Astrocyte (in vitro differentiated cells and primary cell): ENCODE measurements around the gene CORO2B. TPM values are rescaled to one million over a fixed set of nuclear protein-coding genes. Genes with fewer than 3 reads are reported as not detected.

Experiments used
- DNase-seq: peaks from one replicate; pipeline ENCODE4 v3.0.0-alpha.2; 2010; ENCODE audit warnings: low read depth
- FAIRE-seq: peaks from 2 replicates; lab custom pipeline; 2011; peaks lifted over from hg19 to GRCh38; lab: Jason Lieb, UNC
- H2AFZ ChIP-seq: 2 replicates; pipeline ENCODE4 v1.6.0; 2012; ENCODE audit warnings: low read depth, low read length, inconsistent platforms
- H3K27ac ChIP-seq: 2 replicates; pipeline ENCODE4 v1.5.1; 2011; ENCODE audit warnings: low read depth, low read length, inconsistent platforms
- H3K27me3 ChIP-seq: 2 replicates; pipeline ENCODE4 v1.6.0; 2011; ENCODE audit warnings: low read length, inconsistent platforms; ENCODE audit not compliant: insufficient read depth
- H3K36me3 ChIP-seq: 2 replicates; pipeline ENCODE4 v1.5.1; 2011; ENCODE audit warnings: low read length, inconsistent platforms; ENCODE audit not compliant: insufficient read depth
- H3K4me1 ChIP-seq: 2 replicates; pipeline ENCODE4 v1.5.1; 2011; ENCODE audit warnings: low read length, inconsistent platforms; ENCODE audit not compliant: insufficient read depth
- H3K4me2 ChIP-seq: 2 replicates; pipeline ENCODE4 v1.6.0; 2012; ENCODE audit warnings: low read length, inconsistent platforms
- H3K4me3 ChIP-seq: 2 replicates; pipeline ENCODE4 v1.5.1; 2011; ENCODE audit warnings: low read depth, mild to moderate bottlenecking, low read length, inconsistent platforms; ENCODE audit not compliant: insufficient read depth
- H3K79me2 ChIP-seq: 2 replicates; pipeline ENCODE4 v1.6.0; 2012; ENCODE audit warnings: mild to moderate bottlenecking, low read length, inconsistent platforms; ENCODE audit not compliant: insufficient read depth
- H3K9ac ChIP-seq: 2 replicates; pipeline ENCODE4 v1.6.0; 2012; ENCODE audit warnings: mild to moderate bottlenecking, low read length, inconsistent platforms
- H3K9me3 ChIP-seq: 2 replicates; pipeline ENCODE4 v1.5.1; 2012; ENCODE audit warnings: low read depth, mild to moderate bottlenecking, low read length, inconsistent platforms; ENCODE audit not compliant: insufficient read depth
- H4K20me1 ChIP-seq: 2 replicates; pipeline ENCODE4 v1.6.0; 2012; ENCODE audit warnings: low read length, inconsistent platforms; ENCODE audit not compliant: insufficient read depth
- H3K27ac Mint-ChIP-seq: one replicate; pipeline ENCODE4 v1.8.0; 2021; ENCODE audit warnings: mild to moderate bottlenecking, mixed read lengths; ENCODE audit not compliant: unreplicated experiment
- H3K27me3 Mint-ChIP-seq: one replicate; pipeline ENCODE4 v1.8.0; 2021; ENCODE audit warnings: low read depth, mixed read lengths; ENCODE audit not compliant: unreplicated experiment
- H3K36me3 Mint-ChIP-seq: one replicate; pipeline ENCODE4 v1.8.0; 2021; ENCODE audit warnings: low read depth, mixed read lengths; ENCODE audit not compliant: unreplicated experiment
- H3K4me1 Mint-ChIP-seq: one replicate; pipeline ENCODE4 v1.8.0; 2021; ENCODE audit warnings: low read depth, mixed read lengths; ENCODE audit not compliant: unreplicated experiment
- H3K4me3 Mint-ChIP-seq: one replicate; pipeline ENCODE4 v1.8.0; 2021; ENCODE audit warnings: mild to moderate bottlenecking, moderate library complexity, mixed read lengths; ENCODE audit not compliant: unreplicated experiment
- H3K9me3 Mint-ChIP-seq: one replicate; pipeline ENCODE4 v1.8.0; 2021; ENCODE audit warnings: mild to moderate bottlenecking, mixed read lengths; ENCODE audit not compliant: unreplicated experiment
- EZH2 ChIP-seq: IDR thresholded peaks from 2 replicates; pipeline ENCODE4 v1.6.1; 2012; ENCODE audit warnings: mild to moderate bottlenecking, low read length, inconsistent platforms; ENCODE audit not compliant: insufficient read depth
- total RNA-seq: library from RNA; stranded (reverse); gene quantifications from 2 replicates; pipeline ENCODE4 v1.2.1, GENCODE V29; 2021
- TF ChIP-seq, protein P1 (sequence below): IDR thresholded peaks from 2 replicates; pipeline ENCODE4 v1.5.1; 2011; ENCODE audit warnings: low read depth, mild to moderate bottlenecking, inconsistent platforms, low read length, moderate library complexity; ENCODE audit not compliant: insufficient read depth

CORO2B gene
- total RNA-seq, 1 donor from 2014 or later = 7.4 TPM

DNA sequence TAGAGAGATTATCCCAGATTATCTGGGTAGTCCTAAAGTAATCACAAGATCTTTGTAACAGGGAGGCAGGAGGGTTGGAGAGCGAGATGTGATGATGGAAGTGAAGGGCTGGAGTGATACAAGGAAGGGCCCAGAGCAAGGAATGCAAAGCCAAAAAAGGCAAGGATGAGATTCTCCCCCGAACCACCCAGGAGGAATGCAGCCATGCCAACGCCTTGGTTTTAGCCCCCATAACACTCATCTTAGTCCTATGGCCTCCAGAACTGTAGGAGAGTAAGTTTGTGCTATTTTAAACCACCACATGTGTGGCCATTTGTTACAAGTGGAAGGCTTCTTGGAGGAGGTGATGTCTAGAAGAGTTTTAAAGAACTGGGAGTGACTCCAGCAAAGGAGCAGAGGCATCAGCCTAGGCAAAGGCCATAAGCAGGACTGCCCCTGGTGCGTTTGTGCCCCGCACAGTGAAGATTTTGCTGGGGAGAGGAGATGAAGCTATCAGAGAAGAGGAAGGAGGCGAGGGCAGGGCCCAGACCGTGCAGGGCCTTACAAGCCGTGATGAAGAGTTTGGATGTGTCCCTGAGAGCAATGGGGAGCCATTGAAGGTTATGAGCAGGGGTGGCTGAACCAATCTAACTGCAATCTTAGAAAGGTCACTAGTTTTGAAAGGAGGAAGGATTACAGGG, 25.3 kb upstream of the CORO2B start:
- H3K4me1 ChIP-seq = peaks cover 13% of the 10 kb centered on the region
- DNase-seq = no peak
- peaks cover 28% of the 10 kb centered on the region for H3K4me1 Mint-ChIP-seq
- H3K27ac ChIP-seq = peak overlapping the region; percentile 19
- H3K4me3 ChIP-seq = no peak overlapping the region
- peak overlapping the region; percentile 24 for H3K9ac ChIP-seq
- H3K27ac Mint-ChIP-seq = peak overlapping the region; percentile 30
- no peaks in the 10 kb centered on the region for H3K36me3 Mint-ChIP-seq
- peak overlapping the region; percentile 44 for H3K4me2 ChIP-seq
- no peaks in the 10 kb centered on the region for H3K27me3 ChIP-seq
- no peaks in the 10 kb centered on the region for H4K20me1 ChIP-seq
- H3K9me3 Mint-ChIP-seq = no peaks in the 10 kb centered on the region
- no peak overlapping the region for H2AFZ ChIP-seq
- H3K36me3 ChIP-seq = no peaks in the 10 kb centered on the region
- H3K27me3 Mint-ChIP-seq = peaks cover 21% of the 10 kb centered on the region
- H3K79me2 ChIP-seq = no peaks in the 10 kb centered on the region
- TF ChIP-seq EZH2 = no peak
- TF ChIP-seq, protein P1, sequence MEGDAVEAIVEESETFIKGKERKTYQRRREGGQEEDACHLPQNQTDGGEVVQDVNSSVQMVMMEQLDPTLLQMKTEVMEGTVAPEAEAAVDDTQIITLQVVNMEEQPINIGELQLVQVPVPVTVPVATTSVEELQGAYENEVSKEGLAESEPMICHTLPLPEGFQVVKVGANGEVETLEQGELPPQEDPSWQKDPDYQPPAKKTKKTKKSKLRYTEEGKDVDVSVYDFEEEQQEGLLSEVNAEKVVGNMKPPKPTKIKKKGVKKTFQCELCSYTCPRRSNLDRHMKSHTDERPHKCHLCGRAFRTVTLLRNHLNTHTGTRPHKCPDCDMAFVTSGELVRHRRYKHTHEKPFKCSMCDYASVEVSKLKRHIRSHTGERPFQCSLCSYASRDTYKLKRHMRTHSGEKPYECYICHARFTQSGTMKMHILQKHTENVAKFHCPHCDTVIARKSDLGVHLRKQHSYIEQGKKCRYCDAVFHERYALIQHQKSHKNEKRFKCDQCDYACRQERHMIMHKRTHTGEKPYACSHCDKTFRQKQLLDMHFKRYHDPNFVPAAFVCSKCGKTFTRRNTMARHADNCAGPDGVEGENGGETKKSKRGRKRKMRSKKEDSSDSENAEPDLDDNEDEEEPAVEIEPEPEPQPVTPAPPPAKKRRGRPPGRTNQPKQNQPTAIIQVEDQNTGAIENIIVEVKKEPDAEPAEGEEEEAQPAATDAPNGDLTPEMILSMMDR = no peak
- H3K4me3 Mint-ChIP-seq = no peak overlapping the region
- no peaks in the 10 kb centered on the region for H3K9me3 ChIP-seq
- no peak for FAIRE-seq

DNA sequence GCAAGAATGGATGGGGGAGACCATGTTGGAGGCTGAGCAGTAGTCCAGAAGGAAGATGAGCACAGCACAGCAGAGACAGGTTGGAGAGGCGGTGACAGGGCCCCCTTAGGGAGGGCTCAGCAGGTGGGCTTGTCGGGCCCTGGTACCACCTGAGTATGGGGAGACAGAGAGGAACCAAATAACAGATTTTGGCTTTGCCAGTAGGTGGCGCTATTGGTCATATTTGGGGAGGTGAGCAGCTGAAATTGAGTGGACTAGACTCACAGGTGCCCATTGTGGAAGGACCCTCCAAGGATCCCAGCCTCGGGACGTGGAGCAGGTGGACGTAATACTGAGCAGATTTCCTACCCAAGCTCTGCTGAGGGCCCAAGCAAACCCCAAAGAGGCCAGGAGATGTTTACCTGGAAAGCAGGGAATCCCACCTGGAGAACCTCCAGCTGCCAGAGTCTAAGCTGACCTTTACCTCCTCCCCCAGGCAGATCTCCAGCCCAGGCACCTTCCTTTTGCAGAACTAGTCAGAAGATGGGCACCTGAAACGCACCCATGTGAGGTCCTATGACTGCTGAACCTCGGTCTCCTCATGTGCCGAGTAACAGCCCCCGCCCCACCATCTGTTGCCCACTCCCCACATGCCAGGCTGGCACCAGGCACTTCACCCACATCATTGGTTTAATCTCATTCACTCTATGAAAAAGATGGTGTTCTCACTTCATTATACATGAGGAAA, 24.6 kb upstream of the CORO2B start:
- H3K4me1 Mint-ChIP-seq = peaks cover 28% of the 10 kb centered on the region
- Histone ChIP-seq H3K4me2 (no peak overlapping the region), H3K36me3 (no peaks in the 10 kb centered on the region), H2AFZ (no peak overlapping the region), H3K9me3 (no peaks in the 10 kb centered on the region), H3K4me1 (peaks cover 13% of the 10 kb centered on the region), H3K27ac (no peak overlapping the region), H4K20me1 (no peaks in the 10 kb centered on the region), H3K27me3 (no peaks in the 10 kb centered on the region), H3K4me3 (no peak overlapping the region), H3K79me2 (no peaks in the 10 kb centered on the region), H3K9ac (peak overlapping the region; percentile 24)
- peaks cover 28% of the 10 kb centered on the region for H3K27me3 Mint-ChIP-seq
- H3K36me3 Mint-ChIP-seq = no peaks in the 10 kb centered on the region
- TF ChIP-seq, protein P1 = peak; percentile 69
- no peak for TF ChIP-seq EZH2
- no peak overlapping the region for H3K27ac Mint-ChIP-seq
- no peaks in the 10 kb centered on the region for H3K9me3 Mint-ChIP-seq
- no peak for FAIRE-seq
- no peak for DNase-seq
- no peak overlapping the region for H3K4me3 Mint-ChIP-seq
